Fibroblast of lung (primary cell): ENCODE measurements around the gene APMAP. TPM values are rescaled to one million over a fixed set of nuclear protein-coding genes. Genes with fewer than 3 reads are reported as not detected.

ENCODE experiments used
- DNase-seq, 2 donors: peaks; one replicate each; pipeline versions ENCODE4 v3.0.0 to v3.0.0-alpha.2; 2010; ENCODE audit warnings: low read depth in 2 of 2
- H2AFZ ChIP-seq: 2 replicates; pipeline ENCODE4 v1.5.1; 2012; ENCODE audit warnings: low read length, control low read depth, inconsistent platforms
- H3K27ac ChIP-seq: 2 replicates; pipeline ENCODE4 v1.5.1; 2011; ENCODE audit warnings: low read length, control low read depth; ENCODE audit not compliant: insufficient read depth
- H3K27me3 ChIP-seq: 2 replicates; pipeline ENCODE4 v1.5.1; 2011; ENCODE audit warnings: mild to moderate bottlenecking, low read length; ENCODE audit not compliant: control insufficient read depth, insufficient read depth
- H3K36me3 ChIP-seq: 2 replicates; pipeline ENCODE4 v1.5.1; 2011; ENCODE audit warnings: low read length; ENCODE audit not compliant: control insufficient read depth, insufficient read depth
- H3K4me1 ChIP-seq: 2 replicates; pipeline ENCODE4 v1.5.1; 2011; ENCODE audit warnings: low read length; ENCODE audit not compliant: control insufficient read depth, insufficient read depth; ENCODE audit errors: extremely low read depth
- H3K4me2 ChIP-seq: 2 replicates; pipeline ENCODE4 v1.5.1; 2011; ENCODE audit warnings: low read length, control low read depth; ENCODE audit not compliant: insufficient read depth; ENCODE audit errors: extremely low read depth
- H3K4me3 ChIP-seq, 4 experiments: fragments of 200-600 bp in 1 of 4; sonication (generic) in 1 of 4; replicated peaks in 1 of 4; 2 replicates each; pipeline ENCODE4 v1.5.1; 2011 to 2016; ENCODE audit warnings: low read length in 4 of 4, low read depth in 3 of 4, mild to moderate bottlenecking in 3 of 4, control low read depth in 2 of 4, inconsistent platforms in 1 of 4, mixed read lengths in 1 of 4; ENCODE audit not compliant: insufficient read depth in 1 of 4; ENCODE audit errors: control extremely low read depth in 1 of 4
- H3K79me2 ChIP-seq: 2 replicates; pipeline ENCODE4 v1.5.1; 2012; ENCODE audit warnings: mild to moderate bottlenecking, low read length, inconsistent platforms; ENCODE audit not compliant: control insufficient read depth, insufficient read depth
- H3K9ac ChIP-seq: 2 replicates; pipeline ENCODE4 v1.5.1; 2011; ENCODE audit warnings: mild to moderate bottlenecking, low read length, control low read depth; ENCODE audit not compliant: insufficient read depth
- H3K9me3 ChIP-seq: 2 replicates; pipeline ENCODE4 v1.5.1; 2012; ENCODE audit warnings: low read depth, low read length; ENCODE audit not compliant: control insufficient read depth, insufficient read depth
- H4K20me1 ChIP-seq: 2 replicates; pipeline ENCODE4 v1.5.1; 2011; ENCODE audit warnings: low read length; ENCODE audit not compliant: control insufficient read depth, insufficient read depth; ENCODE audit errors: extremely low read depth
- CTCF ChIP-seq, 2 donors: IDR thresholded peaks in 1 of 2; conservative IDR thresholded peaks in 1 of 2; 1 replicate in 1 of 2; 2 replicates in 1 of 2; pipeline ENCODE4 v1.5.1; 2011 to 2012; ENCODE audit warnings: low read length in 2 of 2, control low read depth in 1 of 2, inconsistent platforms in 1 of 2, low read depth in 1 of 2, mild to moderate bottlenecking in 1 of 2
- EZH2 ChIP-seq: IDR thresholded peaks from 2 replicates; pipeline ENCODE4 v1.5.1; 2012; ENCODE audit warnings: low read length, control low read depth, mild to moderate bottlenecking; ENCODE audit errors: missing control alignments
- polyA plus RNA-seq, 2 donors: library from polyadenylated mRNA; depleted of rRNA in 1 of 2; stranded (reverse) in 1 of 2; unstranded in 1 of 2; fragments of >200 nt; gene quantifications; 2 replicates each; pipeline ENCODE4 v1.2.1, GENCODE V29; 2011 to 2012; ENCODE audit warnings: missing spikeins in 1 of 2
- total RNA-seq: library from RNA; depleted of rRNA; stranded (reverse); fragments of >200 nt; gene quantifications from 2 replicates; pipeline ENCODE4 v1.2.1, GENCODE V29; 2014

Gene APMAP
- total and polyA plus RNA-seq, 2 donors (not counting 1 experiment from before 2014, with no cell fraction given): 72.5 to 104 TPM

- no peak overlapping the region for H3K4me2 ChIP-seq
- no peak overlapping the region for H3K4me3 ChIP-seq
- no peaks in the 10 kb centered on the region for H4K20me1 ChIP-seq
- no peaks in the 10 kb centered on the region for H3K9me3 ChIP-seq
- DNase-seq: no peak
- no peak overlapping the region for H2AFZ ChIP-seq
- no peak overlapping the region for H3K9ac ChIP-seq
- H3K79me2 ChIP-seq: no peaks in the 10 kb centered on the region
- H3K4me1 ChIP-seq: peaks cover 10% of the 10 kb centered on the region
- H3K27me3 ChIP-seq: peaks cover 3% of the 10 kb centered on the region
- no peak overlapping the region for H3K27ac ChIP-seq
- TF ChIP-seq CTCF (conservative IDR thresholded peaks at IDR 0.05 in 1 of 2, IDR thresholded peaks at IDR 0.05 in 1 of 2; ENCODE audit: low read depth in 1 of 2, low read length in 2 of 2) (no peak), EZH2 (no peak)
- no peaks in the 10 kb centered on the region for H3K36me3 ChIP-seq
Measured at GRCh38 chr20:25037288-25038102, 44.9 kb upstream of the APMAP start.

- no peak overlapping the region for H3K9ac ChIP-seq
Measured at GRCh38 chr20:25036331-25036936, 43.9 kb upstream of the APMAP start.

More at GRCh38 chr20:25036331-25036936, 43.9 kb upstream of the APMAP start:
- Histone ChIP-seq H2AFZ (no peak overlapping the region), H3K27me3 (peaks cover 3% of the 10 kb centered on the region), H3K36me3 (no peaks in the 10 kb centered on the region), H3K79me2 (no peaks in the 10 kb centered on the region), H4K20me1 (no peaks in the 10 kb centered on the region), H3K4me1 (peaks cover 10% of the 10 kb centered on the region), H3K27ac (no peak overlapping the region), H3K9me3 (no peaks in the 10 kb centered on the region), H3K4me3 (no peak overlapping the region), H3K4me2 (no peak overlapping the region)
- no peak for DNase-seq
- TF ChIP-seq CTCF (conservative IDR thresholded peaks at IDR 0.05 in 1 of 2, IDR thresholded peaks at IDR 0.05 in 1 of 2; ENCODE audit: low read depth in 1 of 2, low read length in 2 of 2) (no peak), EZH2 (no peak)
